Stimulated activated CD4-positive, alpha-beta T cell treated with anti-CD3 and anti-CD28 coated beads, Interleukin-1b, Interleukin-23, amount 100 ng/mL, for 1 hour (primary cell): ENCODE results near the gene LONP2.
"Not testable (repeated sequence)": the region's sequence is repeated elsewhere in the genome, so short reads cannot be mapped to it uniquely, and the experiment has no call there.

Experiments
- DNase-seq, 2 donors: peaks; one replicate each; pipeline ENCODE4 v3.0.0-alpha.2; 2020; ENCODE audit warnings: low read depth in 2 of 2

LONP2 gene

DNA sequence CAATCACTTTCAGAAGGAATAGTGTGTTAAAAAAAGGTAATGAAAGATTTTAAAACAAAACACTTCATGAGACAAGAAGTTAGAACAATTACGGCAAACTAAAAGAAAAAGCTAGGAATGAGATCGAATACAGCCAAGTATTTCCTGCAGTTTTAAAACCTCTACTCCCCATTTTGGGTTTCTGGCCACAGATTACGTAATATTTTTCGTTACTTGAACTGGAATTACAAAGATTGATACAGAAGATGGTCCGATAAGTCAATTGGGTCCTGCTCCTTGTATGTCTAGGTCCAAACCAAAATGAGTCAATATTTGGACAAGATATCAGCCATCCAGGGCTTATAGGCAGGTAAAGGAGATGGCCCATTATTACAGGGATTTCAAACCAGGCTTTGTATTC, 88.9 kb downstream of the LONP2 start:
- DNase-seq: no peak

DNA sequence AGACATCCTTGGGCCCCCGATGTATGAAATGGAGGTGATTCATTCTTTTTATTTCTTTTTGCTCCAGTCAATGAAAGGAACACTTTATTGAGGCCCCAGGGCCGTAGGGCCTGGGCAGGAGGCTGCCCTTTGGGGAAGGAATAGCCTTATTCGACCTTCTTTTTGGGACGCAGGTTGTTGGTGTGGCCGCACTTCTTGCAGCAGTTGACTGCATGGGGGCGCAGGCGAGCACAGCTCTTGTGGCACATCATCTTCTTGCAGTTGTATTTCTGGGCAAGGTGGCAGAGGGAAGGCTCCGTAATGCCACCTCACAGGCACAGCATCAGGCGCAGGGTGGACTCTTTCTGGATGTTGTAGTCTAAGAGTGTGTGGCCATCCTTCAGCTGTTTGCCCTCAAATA, 90.2 kb downstream of the LONP2 start:
- no peak for DNase-seq

DNA sequence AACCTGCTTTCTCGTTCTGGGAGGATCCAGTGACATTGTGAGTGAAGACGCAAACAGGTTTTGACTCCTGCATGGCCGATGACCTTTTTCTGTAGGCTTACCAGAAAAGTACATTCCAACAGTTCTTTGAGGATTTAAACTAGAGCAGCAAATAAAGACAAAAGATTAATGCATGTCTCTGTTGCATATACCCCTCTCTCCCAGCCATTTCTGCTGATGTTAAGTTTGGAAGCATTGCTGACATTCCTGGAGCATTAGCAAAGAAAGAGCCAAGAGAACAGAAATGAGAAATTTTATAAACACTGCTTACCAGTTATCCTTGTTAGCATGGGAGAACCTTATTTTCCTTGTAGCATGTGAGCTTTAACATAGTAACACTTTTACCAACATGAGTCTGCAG, 91.9 kb downstream of the LONP2 start:
- DNase-seq: no peak

DNA sequence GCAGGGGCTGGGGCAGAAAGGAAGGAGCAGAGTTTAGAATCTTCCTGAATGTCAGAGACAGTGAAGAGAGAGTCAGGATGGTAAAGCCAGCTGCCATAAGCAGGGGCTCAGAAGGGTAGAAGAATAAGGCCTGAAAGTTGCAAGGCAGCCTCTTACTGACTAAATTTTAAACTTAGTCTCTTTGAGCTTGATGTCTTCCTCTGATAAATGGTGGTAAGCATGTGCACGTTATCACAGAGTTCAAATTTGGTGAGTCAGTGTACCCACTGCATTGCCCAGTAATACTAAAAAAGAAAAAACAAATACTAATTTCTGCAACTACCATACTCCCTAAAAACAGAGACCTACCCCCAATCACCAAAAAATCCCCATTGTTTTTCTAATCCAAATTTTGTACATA, 96.0 kb downstream of the LONP2 start:
- DNase-seq: no peak

DNA sequence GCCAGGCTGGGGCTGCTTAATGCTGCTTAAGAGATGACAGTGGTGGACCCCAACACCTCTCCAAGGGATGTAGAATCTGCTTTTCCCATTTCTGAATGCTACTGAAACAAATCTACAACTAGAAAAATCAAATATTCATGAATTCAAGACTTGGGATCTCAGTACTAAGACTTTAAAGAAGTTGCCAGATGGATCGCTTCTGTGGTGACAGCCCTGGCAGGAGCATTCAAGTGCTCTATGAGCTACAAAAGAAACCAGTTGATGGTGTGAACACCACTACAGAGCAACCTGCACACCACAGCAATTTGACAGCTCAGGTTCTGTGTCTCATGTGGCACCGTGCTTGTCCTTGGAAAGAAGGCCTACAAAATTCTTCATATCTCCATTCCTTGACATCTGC, 98.5 kb downstream of the LONP2 start:
- no peak for DNase-seq

DNA sequence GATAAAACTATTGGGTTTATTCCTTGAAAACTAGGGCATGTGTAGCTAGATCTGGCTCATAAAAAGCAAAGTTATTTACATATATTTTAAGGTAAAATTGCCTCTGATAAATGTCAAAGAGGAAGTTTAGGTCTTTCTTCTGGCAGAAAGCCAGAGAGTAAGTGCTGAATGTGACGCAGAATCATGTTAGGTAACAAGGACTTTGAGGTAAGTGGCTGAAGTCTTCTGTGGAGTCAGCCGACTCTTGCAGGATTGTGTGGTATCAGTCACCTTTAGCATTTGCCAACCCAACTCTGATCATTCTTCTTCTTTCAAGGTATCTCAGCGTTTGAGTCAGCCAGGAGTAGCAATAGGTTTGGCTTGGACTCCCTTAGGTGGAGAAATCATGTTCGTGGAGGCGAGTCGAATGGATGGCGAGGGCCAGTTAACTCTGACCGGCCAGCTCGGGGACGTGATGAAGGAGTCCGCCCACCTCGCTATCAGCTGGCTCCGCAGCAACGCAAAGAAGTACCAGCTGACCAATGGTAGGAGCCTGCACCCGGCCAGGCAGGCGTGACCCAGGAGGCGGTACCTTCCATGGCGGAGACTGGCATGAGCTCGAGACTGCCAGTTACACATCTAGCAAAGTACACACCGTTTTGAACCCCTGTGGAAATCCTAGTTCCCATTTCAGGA, 103.2 kb downstream of the LONP2 start:
- DNase-seq: no peak

DNA sequence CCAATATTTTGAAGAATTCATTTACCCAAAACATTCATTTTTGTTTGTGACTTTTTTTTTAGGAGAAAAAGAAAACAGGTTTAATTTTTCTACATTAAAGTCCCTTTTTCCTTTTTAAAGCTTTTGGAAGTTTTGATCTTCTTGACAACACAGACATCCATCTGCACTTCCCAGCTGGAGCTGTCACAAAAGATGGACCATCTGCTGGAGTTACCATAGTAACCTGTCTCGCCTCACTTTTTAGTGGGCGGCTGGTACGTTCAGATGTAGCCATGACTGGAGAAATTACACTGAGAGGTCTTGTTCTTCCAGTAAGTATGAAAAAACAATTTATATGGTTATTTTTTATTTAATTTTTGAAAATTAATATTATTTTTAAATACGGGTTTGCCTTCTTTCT, 103.9 kb downstream of the LONP2 start:
- no peak for DNase-seq

DNA sequence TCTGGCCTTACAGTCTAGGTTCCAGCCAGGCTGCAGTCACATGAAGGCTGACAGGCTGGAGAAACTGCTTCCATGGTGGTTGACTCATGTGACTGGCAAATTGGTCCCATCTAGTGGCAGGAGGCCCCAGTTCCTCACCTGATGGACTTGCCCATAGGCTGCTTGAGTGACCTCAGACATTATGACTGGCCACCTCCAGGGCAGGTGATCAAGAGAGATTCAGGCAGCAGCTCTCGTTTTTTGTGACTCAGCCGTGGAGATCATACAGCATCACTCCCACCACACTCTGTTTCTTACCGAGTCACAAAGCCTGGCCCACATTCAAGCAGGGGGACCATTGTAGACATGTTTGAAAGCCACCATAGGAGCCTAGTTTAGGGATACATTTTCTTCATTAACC, 106.6 kb downstream of the LONP2 start:
- no peak for DNase-seq

DNA sequence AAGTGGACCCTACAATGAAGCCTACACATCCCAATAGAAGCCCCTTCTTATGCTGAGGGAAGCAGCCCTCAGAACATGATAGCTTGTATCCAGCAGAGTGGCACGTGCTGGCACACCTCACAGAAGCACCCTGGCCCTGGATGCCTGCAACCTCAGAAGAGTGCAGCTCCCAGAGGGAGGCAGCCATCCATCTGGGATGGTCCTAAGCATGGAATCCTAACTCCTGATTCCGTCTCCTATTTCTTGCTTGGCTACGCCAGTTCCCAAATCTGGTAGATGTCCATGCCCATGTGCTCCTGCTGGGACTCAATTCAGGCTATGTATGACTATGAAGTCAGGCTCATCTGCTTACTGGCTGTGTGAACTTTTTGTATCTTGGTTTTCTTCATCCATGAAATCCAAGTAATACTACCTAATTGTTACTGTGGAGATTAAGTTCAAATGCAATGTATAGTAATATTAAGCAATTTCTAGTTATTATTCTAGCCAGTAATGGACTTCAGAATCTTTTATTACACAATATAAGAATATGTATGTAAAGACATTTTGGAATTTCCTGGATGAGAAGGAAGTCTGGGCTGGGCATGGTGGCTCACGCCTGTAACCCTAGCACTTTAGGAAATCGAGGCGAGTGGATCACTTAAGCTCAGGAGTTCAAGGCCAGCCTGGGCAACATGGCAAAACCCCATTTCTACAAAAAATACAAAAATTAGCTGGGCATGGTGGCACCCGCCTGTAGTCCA, 108.7 kb downstream of the LONP2 start:
- DNase-seq: no peak

DNA sequence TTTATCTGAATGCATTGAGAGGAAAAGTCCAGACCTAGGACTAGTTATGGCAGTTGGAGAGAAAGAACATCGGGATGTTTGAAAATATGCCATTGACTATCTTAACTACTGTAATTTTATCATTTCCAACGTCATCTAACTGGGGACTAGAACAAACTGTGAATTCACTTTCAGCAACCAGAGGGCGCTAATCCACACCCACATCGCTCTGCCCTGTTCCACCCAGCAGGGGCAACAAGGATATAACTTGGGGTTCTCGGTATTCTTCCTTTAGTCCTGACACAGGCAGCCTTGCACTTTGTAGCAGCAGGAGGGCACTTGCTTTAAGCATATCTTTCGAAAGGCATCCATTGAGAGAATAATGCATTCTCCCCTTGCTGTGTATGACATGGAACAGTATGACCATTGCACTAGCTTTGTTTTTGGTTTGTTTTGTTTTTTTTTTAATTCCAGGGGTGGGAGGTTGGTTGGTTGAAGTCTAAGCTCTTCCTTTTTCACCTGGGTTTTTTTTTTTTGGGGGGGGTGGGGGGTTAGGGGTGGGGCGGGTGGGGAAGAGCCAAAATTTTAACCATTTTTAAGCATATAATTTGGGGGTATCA, 109.6 kb downstream of the LONP2 start:
- peak in 1 of 2 donors; percentile 14 for DNase-seq

DNA sequence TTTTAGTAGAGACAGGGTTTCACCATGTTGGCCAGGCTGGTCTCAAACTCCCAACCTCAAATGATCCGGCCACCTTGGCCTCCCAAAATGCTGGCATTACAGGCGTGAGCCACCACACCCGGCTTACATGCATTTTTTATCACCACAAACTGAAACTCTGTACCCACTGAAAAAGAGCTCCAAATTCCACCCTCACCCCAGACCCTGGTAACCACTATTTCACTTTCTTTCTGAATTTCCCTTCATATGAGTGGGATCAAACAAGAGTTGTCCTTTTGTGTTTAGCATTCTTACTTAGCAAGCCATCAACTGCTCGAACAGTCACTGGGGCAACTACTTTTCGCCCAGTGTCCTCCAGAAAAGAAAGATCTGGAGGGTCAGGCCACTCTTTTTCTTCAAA, 110.3 kb downstream of the LONP2 start:
- DNase-seq: not testable (repeated sequence)

DNA sequence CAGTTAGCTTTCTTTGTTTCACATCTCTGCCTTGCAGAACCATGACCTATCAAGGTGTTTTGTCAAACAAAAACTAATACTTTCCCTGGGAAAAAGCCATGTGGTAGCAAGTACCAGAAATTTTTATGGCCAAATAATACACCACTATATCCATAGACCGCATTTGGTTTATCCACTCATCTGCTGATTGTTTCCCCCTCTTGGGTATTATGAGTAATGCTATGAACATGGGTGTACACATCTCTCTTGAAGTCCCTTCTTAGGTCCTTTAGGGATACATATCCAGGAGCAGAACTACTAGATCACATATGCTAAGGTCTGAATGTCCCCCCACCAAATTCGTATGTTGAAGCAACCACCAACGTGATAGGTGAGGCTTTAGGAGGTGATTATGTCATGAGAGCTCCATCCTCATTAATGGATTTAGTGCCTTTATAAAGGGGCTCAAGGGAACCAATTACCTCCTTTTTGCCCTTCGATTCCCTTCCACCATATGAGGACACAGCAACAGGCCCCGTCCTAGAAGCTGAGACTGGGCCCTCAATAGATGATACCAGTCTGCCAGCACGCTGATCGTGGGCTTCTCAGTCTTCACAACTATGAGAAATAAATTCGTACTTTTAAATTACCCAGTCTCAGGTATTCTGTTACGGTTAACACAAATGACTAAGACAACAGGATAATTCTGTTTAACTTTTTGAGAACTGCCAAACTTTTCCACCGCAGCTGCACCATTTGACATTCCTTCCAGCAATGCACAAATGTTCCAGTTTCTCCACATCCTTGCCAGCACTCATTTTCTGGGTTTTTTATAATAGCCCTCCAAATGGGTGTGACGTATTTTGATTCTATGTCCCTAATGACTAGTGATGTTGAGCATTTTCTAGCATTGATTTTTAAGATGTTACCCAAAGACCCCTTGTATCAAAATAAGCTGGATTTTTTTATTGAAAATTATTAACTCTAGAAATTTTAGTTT, 111.1 kb downstream of the LONP2 start:
- DNase-seq: no peak

DNA sequence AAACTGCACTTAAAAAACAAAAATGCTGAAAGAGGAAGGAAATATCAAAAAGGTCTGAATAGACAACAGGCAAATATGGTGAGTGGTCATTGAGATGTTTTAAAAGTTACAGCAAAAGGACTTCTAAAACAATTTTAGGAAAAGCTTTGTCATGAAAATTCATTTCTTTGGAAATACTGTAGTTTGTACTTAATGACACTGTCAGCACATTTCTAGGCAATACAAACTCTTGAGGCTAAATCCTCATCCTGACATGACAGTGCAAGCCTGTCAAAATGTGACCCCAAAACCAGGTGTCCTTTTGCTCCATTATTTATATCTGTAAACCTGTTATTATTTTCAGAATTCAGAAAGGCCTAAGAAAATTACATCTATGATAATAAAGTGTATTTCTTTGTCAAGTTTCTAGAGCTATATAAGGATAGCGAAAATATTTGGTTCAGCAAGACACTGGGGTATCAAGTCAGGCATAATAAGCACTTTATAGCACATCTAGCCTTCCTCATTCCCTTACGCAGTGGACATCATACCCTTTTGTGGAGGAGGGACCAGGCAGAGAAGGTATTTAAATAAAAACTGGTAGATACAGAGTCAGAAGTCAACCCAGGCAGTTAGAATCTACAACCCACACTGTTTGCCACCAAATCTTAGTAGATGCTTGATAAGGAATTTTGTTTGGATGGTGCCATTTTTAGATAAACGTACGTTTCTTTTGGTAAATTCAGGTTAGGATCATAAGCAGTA, 112.7 kb downstream of the LONP2 start:
- DNase-seq: no peak

DNA sequence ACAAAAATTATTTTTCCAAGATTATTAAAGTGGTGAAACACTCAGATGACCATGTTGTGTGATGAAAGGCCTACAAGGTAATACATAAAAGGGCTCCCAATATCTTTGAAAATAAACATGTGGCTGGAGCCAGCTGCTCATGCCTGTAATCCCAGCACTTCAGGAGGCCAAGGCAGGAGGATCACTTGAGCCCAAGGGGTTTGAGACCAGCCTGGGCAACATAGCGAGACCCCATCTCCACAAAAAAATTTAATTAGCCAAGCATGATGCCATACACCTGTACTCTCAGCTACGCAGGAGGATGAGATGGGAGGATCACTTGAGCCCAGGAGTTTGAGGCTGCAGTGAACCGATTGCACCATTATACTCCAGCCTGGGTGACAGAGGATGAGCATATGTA, 114.3 kb downstream of the LONP2 start:
- DNase-seq: no peak

DNA sequence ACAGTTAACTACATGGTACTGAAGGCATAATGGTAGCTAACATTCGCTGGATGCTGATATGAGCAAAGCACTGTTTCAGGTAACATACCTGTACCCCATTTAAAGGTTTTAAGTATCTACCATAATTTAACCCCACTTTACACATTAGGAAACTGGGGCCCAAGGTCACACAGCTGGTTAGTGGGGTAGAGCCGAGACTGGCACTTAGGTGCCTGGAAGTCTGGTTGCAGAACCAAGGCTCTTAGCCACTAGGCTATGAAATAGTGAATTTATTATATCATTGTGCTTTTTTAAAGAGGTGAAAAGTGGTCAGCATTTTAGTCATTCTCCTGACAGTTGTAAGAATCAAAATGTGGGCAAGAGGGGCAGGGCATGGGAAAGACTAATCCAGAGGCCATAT, 115.9 kb downstream of the LONP2 start:
- DNase-seq: no peak

DNA sequence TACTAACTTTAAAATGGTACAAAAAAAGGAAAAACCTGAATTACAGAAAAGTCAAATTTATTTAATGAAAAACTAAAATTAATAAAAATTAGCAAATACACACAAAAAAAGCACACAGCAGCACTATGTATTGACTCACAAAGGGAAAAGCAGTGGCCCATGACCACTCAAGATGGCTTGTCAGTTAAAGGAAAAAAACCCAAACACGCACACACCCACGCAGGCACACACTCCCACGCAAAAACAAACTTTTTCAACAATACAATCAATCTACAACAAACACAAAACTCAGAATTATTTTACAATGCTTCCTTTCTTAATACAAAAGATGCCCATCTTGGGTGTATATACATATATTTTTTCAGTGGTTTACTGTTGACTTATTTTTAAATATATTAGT, 116.9 kb downstream of the LONP2 start:
- no peak for DNase-seq

DNA sequence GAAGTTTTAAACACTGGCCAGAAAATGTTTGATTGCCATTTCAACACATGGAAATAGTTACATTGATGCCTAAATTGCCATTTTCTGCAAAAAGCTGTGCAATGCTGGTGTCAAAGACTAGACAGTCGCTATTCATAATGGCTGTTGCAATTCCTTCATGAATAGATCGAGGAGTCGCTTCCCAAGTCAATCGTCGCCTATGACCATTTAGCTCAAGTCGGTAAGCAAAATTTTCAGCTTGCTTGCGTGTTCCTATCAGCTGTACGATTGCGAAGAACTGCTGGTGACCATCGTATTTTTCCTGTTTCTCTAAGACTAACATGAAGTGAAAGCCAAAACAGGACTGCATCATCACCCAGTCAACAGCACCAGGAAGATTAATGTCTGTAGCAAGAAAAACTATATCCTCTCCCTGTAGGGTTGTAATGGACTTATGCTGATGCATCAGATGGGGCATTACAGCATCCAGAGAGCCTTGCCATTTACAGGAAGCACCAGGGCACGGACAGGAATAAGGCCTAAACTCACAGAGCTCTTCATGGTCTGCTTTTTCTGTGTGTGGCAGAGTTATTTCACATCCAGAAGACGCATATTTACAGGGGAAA, 117.5 kb downstream of the LONP2 start:
- no peak for DNase-seq

DNA sequence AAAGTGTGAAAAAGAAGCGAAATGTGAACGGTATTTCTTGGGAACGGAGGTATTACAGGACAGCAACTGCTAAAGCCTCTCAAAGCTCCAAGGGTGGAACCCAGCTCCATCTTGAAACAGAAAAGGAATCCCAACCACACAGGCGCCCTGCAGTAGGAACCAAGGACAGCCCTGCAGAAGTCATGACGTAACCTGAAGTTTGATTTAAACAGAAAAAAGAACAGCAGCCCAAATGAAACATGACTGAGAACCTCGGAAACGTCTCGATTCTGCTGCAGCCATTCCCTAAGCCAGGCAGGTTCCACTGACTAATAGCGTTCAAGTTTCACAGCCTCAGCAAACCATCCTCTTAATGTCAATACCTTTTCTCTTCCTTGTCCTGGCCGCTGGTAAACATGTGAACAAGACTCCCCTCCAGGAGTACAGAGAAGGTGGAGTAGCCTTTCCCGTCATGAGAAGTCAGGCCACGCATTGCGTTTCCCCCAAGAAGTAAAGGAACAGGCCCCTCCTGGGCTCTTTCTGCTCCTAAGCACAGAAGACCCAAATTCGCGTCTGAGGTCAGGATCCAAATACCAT, 121.0 kb downstream of the LONP2 start:
- no peak for DNase-seq

DNA sequence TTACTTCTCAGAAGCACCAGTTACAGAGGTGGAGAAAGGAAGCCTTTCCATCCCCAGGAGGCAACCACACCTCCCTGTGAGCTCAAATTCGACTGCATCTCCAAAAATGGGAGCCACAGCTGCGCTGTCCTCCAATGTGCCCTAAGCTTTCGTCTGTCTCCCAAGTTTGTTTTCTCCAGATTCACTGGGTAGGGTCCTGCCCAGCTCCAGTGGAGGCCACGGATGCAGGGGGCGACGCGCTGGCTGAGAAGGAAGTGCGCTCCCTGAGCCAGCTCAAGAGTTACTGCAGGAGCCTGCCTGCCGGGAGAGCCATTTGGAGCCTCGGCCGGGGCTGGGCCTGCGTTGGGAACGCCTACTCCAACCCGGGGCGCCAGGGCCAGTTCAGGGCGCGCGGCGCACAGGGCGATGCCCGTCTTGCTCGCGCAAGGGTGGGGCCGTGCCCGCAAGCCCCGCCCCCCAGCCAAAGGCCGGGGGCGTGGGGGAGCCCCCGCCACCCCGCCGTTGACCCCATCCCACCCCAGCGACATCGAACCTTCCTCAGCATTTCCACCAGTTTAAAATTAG, 121.6 kb downstream of the LONP2 start:
- peak; percentile 44 to 46 for DNase-seq
